ENCODE results near the gene ZNF275.

Gene ZNF275

GRCh38 chrX:153303276-153304262 lies 30.4 kb upstream of the ZNF275 start:
- no peak for DNase-seq (ENCODE audit: low read depth)
- TF ChIP-seq, protein P1, sequence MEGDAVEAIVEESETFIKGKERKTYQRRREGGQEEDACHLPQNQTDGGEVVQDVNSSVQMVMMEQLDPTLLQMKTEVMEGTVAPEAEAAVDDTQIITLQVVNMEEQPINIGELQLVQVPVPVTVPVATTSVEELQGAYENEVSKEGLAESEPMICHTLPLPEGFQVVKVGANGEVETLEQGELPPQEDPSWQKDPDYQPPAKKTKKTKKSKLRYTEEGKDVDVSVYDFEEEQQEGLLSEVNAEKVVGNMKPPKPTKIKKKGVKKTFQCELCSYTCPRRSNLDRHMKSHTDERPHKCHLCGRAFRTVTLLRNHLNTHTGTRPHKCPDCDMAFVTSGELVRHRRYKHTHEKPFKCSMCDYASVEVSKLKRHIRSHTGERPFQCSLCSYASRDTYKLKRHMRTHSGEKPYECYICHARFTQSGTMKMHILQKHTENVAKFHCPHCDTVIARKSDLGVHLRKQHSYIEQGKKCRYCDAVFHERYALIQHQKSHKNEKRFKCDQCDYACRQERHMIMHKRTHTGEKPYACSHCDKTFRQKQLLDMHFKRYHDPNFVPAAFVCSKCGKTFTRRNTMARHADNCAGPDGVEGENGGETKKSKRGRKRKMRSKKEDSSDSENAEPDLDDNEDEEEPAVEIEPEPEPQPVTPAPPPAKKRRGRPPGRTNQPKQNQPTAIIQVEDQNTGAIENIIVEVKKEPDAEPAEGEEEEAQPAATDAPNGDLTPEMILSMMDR (IDR thresholded peaks at IDR 0.05; ENCODE audit: control insufficient read depth, insufficient read depth, low read depth, low read length, missing control alignments): no peak

DNA sequence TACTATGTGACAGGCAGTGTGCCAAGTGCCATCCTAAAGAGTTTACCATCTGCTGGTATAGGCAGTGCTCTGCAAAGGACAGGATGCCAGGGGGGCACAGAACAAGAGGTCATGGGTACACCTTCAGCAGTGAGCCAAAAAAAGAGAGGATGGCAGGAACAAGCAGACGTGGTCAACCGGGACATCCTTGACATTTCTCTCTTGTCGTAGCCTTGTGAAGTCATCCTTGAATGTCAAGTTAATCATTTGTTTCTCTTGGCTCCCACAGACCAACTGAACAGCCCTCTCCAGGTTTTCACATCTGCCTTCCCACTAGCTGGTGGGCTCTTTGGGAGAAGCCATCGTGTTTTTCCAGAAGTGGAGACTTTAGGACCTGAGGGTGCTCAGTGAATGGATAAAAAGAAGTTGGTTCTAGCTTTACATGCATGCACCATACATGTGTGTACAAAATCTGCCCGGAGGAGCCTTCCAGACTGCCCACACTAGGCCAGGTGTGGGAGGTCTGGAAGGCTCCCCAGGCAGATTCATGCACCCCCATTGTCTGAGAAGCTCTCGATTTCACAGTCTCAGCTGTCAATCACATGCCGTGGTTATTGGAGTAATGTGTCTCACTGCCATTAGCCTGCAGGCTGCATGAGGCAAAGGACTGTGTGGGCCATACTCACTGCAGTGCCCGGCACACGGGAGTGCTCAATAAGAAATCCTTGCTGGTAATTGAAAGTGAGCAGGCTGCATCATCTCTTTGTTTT lies 28.8 kb upstream of the ZNF275 start:
- TF ChIP-seq, protein P1 (IDR thresholded peaks at IDR 0.05; ENCODE audit: control insufficient read depth, insufficient read depth, low read depth, low read length, missing control alignments): no peak
- no peak overlapping the region for H3K4me3 ChIP-seq (ENCODE audit: control insufficient read depth, low read depth, low read length)
- no peak for DNase-seq (ENCODE audit: low read depth)

More at GRCh38 chrX:153303276-153304262, 30.4 kb upstream of the ZNF275 start:
- H3K4me3 ChIP-seq (ENCODE audit: control insufficient read depth, low read depth, low read length): no peak overlapping the region

- TF ChIP-seq, protein P1 (IDR thresholded peaks at IDR 0.05; ENCODE audit: control insufficient read depth, insufficient read depth, low read depth, low read length, missing control alignments): no peak
- no peak for DNase-seq (ENCODE audit: low read depth)
- H3K4me3 ChIP-seq (ENCODE audit: control insufficient read depth, low read depth, low read length): no peak overlapping the region
Observed at GRCh38 chrX:153305972-153306371, 28.0 kb upstream of the ZNF275 start.

DNA sequence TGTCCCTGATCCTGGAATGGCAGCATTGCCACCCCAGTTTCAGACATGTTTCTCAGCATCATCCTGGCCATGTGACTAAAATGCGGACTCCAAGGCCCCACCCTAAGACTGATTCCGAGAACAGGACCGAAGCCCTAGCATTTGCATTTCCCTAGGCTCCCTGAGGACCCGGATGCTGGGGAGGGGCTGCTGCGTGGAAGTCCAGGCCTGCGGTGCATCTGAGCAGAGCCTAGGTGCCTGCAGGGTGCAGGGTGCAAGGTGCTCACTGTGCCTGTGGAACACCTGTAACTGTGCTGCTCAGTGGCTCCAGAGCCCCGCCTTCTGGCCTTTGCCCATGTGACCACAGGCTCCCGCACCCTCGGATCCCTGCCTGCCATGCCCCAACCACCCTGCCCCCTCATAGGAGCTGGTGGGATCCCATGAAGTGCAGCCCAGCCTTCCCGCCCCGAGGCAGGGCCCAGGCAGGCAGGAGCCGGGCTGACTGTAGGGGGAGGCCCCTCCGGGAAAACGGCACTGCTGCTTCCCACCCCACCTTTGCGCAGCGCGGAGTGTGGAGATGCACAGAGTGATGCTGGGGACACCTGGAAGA lies 27.3 kb upstream of the ZNF275 start:
- no peak for DNase-seq (ENCODE audit: low read depth)
- TF ChIP-seq, protein P1 (IDR thresholded peaks at IDR 0.05; ENCODE audit: control insufficient read depth, insufficient read depth, low read depth, low read length, missing control alignments): no peak
- H3K4me3 ChIP-seq (ENCODE audit: control insufficient read depth, low read depth, low read length): no peak overlapping the region

GRCh38 chrX:153307276-153308178 lies 26.4 kb upstream of the ZNF275 start:
- TF ChIP-seq, protein P1 (IDR thresholded peaks at IDR 0.05; ENCODE audit: control insufficient read depth, insufficient read depth, low read depth, low read length, missing control alignments): no peak
- no peak for DNase-seq (ENCODE audit: low read depth)

More at GRCh38 chrX:153307276-153308178, 26.4 kb upstream of the ZNF275 start:
- H3K4me3 ChIP-seq (ENCODE audit: control insufficient read depth, low read depth, low read length): no peak overlapping the region
